Measurements from ENCODE around the gene JARID2. TPM values are rescaled to one million over a fixed set of nuclear protein-coding genes. Genes with fewer than 3 reads are reported as not detected.

The JARID2 gene
- total and polyA plus RNA-seq, 2 of the 4 experiments (the other 2 are of a cell fraction), result 9.6 to 12.9 TPM

DNA sequence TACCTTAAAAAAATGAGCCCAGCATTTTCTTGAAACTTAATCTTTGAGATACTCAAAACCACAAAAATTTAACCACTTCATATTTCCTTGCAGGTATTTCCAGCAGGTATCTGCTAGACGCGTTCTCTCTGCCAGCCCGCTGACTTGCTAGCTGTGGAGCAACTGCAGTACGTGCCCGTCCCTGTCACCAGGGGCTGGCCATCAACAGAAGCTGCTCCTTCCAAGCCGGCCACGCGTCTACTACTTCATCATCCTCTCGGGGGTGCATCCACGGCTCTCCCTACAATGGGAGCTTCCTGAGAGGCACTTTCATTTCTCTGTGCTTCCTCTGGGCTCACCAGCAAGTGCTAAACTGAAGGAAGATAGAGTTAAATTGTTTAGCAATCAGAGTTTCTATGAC lies 284.5 kb downstream of the JARID2 start:
- 0 out of 2 replicates have a peak, but pooled peaks cover 7% of the 10 kb centered on the region for H4K20me1 ChIP-seq (ENCODE audit: insufficient read depth, low read length)
- ChIA-PET POLR2A (ENCODE audit: unreplicated experiment) (no interaction called here), CTCF (no interaction called here)
- H2BK5ac ChIP-seq (ENCODE audit: low read depth, low read length, poor library complexity, severe bottlenecking), result no peak overlapping the region
- dilution Hi-C loops (cut with HindIII; ENCODE audit: low sequenced_read_pairs, unreplicated experiment) (no loop called here), intact Hi-C loops (cut with micrococcal nuclease) (no loop called here), in situ Hi-C loops (cut with MboI; ENCODE audit: low sequenced_read_pairs) (no loop called here)
- TF ChIP-seq, protein P1, sequence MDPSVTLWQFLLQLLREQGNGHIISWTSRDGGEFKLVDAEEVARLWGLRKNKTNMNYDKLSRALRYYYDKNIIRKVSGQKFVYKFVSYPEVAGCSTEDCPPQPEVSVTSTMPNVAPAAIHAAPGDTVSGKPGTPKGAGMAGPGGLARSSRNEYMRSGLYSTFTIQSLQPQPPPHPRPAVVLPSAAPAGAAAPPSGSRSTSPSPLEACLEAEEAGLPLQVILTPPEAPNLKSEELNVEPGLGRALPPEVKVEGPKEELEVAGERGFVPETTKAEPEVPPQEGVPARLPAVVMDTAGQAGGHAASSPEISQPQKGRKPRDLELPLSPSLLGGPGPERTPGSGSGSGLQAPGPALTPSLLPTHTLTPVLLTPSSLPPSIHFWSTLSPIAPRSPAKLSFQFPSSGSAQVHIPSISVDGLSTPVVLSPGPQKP (IDR thresholded peaks at IDR 0.05; ENCODE audit: borderline replicate concordance, low read depth, low read length), result no peak
- TF ChIP-seq SMC3 (IDR thresholded peaks at IDR 0.05; ENCODE audit: low read depth, low read length), result no peak
- TF ChIP-seq MXI1 (IDR thresholded peaks at IDR 0.05; ENCODE audit: borderline replicate concordance, low read depth, low read length), result no peak
- no peak for TF ChIP-seq RCOR1 (IDR thresholded peaks at IDR 0.05; ENCODE audit: insufficient replicate concordance, low read length)
- no peak for TF ChIP-seq MAFK (IDR thresholded peaks at IDR 0.05; ENCODE audit: low read depth, low read length)
- no peak for TF ChIP-seq RAD21 (IDR thresholded peaks at IDR 0.05; ENCODE audit: low read length)
- no peak for TF ChIP-seq POLR2A (IDR thresholded peaks at IDR 0.05; ENCODE audit: low read depth, low read length)
- no peak for TF ChIP-seq MAZ (IDR thresholded peaks at IDR 0.05; ENCODE audit: borderline replicate concordance, low read depth, low read length)
- TF ChIP-seq BHLHE40 (IDR thresholded peaks at IDR 0.05; ENCODE audit: low read depth, low read length), result no peak
- TF ChIP-seq, protein P2, sequence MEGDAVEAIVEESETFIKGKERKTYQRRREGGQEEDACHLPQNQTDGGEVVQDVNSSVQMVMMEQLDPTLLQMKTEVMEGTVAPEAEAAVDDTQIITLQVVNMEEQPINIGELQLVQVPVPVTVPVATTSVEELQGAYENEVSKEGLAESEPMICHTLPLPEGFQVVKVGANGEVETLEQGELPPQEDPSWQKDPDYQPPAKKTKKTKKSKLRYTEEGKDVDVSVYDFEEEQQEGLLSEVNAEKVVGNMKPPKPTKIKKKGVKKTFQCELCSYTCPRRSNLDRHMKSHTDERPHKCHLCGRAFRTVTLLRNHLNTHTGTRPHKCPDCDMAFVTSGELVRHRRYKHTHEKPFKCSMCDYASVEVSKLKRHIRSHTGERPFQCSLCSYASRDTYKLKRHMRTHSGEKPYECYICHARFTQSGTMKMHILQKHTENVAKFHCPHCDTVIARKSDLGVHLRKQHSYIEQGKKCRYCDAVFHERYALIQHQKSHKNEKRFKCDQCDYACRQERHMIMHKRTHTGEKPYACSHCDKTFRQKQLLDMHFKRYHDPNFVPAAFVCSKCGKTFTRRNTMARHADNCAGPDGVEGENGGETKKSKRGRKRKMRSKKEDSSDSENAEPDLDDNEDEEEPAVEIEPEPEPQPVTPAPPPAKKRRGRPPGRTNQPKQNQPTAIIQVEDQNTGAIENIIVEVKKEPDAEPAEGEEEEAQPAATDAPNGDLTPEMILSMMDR (conservative IDR thresholded peaks at IDR 0.05; ENCODE audit: low read depth, low read length), result no peak
- no peak for TF ChIP-seq CEBPB (IDR thresholded peaks at IDR 0.05; ENCODE audit: low read depth, low read length)
- TF ChIP-seq, protein P3, sequence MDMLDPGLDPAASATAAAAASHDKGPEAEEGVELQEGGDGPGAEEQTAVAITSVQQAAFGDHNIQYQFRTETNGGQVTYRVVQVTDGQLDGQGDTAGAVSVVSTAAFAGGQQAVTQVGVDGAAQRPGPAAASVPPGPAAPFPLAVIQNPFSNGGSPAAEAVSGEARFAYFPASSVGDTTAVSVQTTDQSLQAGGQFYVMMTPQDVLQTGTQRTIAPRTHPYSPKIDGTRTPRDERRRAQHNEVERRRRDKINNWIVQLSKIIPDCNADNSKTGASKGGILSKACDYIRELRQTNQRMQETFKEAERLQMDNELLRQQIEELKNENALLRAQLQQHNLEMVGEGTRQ (IDR thresholded peaks at IDR 0.05; ENCODE audit: low read depth, low read length), result no peak
- no peak for TF ChIP-seq FOS (IDR thresholded peaks at IDR 0.05; ENCODE audit: low read depth, low read length)
- no peak for TF ChIP-seq NFE2L2 (IDR thresholded peaks at IDR 0.05; ENCODE audit: low read depth, low read length)
- TF ChIP-seq RFX5 (IDR thresholded peaks at IDR 0.05; ENCODE audit: low read depth, low read length), result no peak
- no peak overlapping the region for H3K4ac ChIP-seq (ENCODE audit: low read depth, low read length)
- no peak overlapping the region for H2BK20ac ChIP-seq (ENCODE audit: low read depth, low read length)
- no peak overlapping the region for H3K4me2 ChIP-seq (ENCODE audit: low read depth, low read length)
- H3K9ac ChIP-seq (ENCODE audit: low read depth, low read length), result no peak overlapping the region
- H2BK120ac ChIP-seq (ENCODE audit: low read depth, low read length), result no peak overlapping the region
- 97% methylated on average over 5 of the region's 10 CpGs; no CpG with 5 or more reads in 1 of the 2 experiments for WGBS, 2 experiments (ENCODE audit: extremely low coverage in 2 of 2, insufficient read length in 1 of 2)
- H4K8ac ChIP-seq (ENCODE audit: low read depth in 2 of 2, low read length in 2 of 2), result no peak overlapping the region
- H3K18ac ChIP-seq (ENCODE audit: low read depth, low read length), result no peak overlapping the region
- H3K23ac ChIP-seq (ENCODE audit: low read depth, low read length), result no peak overlapping the region
- ATAC-seq (ENCODE audit: low read depth) (no peak), DNase-seq (no peak)
- no peak overlapping the region for H3K14ac ChIP-seq (replicated peaks; ENCODE audit: low read depth, low read length)
- H3K36me3 ChIP-seq (ENCODE audit: control insufficient read depth, insufficient read depth, low read length), result peaks cover 8% of the 10 kb centered on the region; the same call in 1 of the 2 replicates
- H2AK5ac ChIP-seq (ENCODE audit: low read depth, low read length), result no peak overlapping the region
- H3K56ac ChIP-seq (ENCODE audit: extremely low read depth, insufficient read depth, low read length), result no peak overlapping the region
- H3K27ac ChIP-seq (ENCODE audit: insufficient read depth, low read length), result no peak overlapping the region
- no peaks in the 10 kb centered on the region for H3K9me3 ChIP-seq (ENCODE audit: control insufficient read depth, insufficient read depth, low read length)
- no peak overlapping the region for H3K4me3 ChIP-seq (ENCODE audit: insufficient read depth, low read depth, low read length)
- H2BK15ac ChIP-seq (ENCODE audit: low read depth, low read length), result no peak overlapping the region
- H3K27me3 ChIP-seq (ENCODE audit: control insufficient read depth, insufficient read depth, low read length), result no peaks in the 10 kb centered on the region
- 0 out of 4 replicates have a peak, but pooled peaks cover 0 to 6% of the 10 kb centered on the region in 2 experiments for H3K79me1 ChIP-seq (ENCODE audit: low read depth in 1 of 2, low read length in 2 of 2)
- no peak overlapping the region for H2AFZ ChIP-seq (replicated peaks; ENCODE audit: low read length, poor library complexity)
- BruUV-seq (replicated peaks), result no TSS peak
- H3K4me1 ChIP-seq (ENCODE audit: control insufficient read depth, insufficient read depth, low read length), result peaks cover 5% of the 10 kb centered on the region; the same call in 1 of the 2 replicates
- H2AK9ac ChIP-seq (replicated peaks; ENCODE audit: low read depth, low read length, poor library complexity), result no peak overlapping the region
- H4K5ac ChIP-seq (ENCODE audit: low read depth, low read length), result no peak overlapping the region
- peaks cover 3% of the 10 kb centered on the region; the same call in 1 of the 2 replicates for H3K9me1 ChIP-seq (ENCODE audit: insufficient read depth, low read length)
- no peak overlapping the region for H4K91ac ChIP-seq (ENCODE audit: insufficient read depth, low read depth, low read length)
